ENCODE data around the gene ASB7.

Gene ASB7

DNA sequence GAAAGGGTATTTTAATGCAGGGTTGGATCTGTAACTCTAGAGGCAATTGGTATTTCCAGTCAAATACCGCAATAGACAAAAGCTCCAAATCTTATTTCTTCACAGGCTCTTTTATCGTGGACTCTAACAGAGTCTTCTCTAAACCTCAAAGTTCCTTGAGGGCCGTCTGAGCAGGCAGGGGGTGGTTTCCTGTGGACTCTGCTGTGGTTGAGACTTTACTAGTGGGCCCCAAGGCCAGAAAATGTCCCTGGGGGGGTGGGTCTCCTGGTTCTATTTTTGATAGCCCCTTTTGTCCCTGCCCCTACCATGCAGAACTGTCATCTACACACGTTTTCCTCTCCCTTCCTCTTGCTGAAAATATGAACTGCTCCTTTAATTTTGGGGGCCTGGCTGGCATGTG, 80.1 kb downstream of the ASB7 start:
- no peak for DNase-seq (ENCODE audit: extremely low read depth in 1 of 2, low read depth in 1 of 2)

DNA sequence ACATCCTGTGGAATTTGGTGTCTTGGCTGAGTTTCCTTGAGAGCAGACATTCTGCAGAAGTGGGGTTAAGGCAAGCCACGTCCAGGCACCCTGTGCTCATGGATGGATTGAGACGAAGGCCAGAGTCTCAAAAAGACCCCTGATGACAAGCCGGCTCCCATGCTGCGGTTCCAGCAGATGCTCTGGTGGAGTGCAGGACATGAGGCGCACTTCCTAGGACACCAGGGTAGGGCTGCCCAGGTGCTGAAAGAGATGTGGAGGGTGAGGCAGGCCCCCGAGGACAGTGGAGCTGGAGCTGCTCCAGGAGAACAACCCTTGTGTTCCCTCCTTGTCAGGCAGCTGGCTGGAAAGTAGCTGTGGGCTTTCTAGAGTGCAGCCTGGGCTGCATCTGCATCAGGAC, 81.0 kb downstream of the ASB7 start:
- no peak for DNase-seq (ENCODE audit: extremely low read depth in 1 of 2, low read depth in 1 of 2)

DNA sequence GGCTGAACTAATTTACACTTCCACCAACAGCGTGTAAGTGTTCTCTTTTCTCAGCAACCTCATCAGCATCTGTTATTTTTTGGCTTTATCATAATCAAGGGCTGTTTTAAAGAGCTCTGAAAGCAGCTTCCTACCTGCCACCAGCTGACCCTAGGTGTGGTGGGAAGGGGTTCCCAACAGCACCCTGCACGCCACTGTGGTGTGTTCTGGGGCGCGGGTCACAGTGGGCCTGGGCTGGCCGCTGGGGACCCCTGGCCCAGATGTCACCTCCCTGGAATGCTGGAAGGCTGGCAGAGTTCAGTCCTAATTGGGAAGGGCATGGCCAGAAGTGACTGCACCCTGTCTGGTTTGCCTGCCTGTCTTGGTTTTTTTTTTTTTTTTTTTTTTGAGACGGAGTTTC, 82.2 kb downstream of the ASB7 start:
- DNase-seq (ENCODE audit: extremely low read depth in 1 of 2, low read depth in 1 of 2), result no peak

DNA sequence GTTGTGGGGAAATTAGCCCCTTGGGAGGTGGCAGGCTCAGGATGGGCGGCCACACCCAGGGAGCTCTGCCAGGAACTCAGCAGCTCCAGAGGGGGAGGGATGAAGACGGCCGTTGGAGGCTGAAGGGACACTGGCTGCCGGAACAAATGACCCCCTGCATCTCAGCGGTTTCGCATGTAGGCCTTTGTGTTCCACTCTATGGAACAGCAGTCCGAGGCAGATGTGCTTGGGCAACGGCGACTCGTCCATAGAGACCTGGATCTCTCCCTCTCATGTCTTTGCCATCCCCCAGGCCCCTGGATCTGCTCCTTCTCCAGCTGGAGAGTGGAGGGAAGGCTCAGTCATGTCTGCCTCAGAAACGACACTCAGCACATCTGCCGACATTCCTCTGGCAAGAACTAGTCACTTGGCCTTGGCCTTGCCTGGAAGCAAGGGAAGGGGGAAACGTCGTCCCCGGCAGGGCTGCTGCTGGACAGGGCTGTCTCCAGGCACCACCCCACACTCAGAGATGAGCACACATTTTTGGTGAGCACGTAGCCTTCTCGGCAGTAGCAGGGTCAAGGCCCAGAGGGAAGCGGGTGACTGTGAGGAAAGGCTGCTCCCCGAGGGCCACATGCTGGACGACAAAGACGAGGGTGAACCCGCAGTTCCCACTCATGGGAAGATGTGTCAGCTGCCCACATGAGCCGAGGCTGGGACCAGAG, 83.8 kb downstream of the ASB7 start:
- no peak for DNase-seq (ENCODE audit: extremely low read depth in 1 of 2, low read depth in 1 of 2)

DNA sequence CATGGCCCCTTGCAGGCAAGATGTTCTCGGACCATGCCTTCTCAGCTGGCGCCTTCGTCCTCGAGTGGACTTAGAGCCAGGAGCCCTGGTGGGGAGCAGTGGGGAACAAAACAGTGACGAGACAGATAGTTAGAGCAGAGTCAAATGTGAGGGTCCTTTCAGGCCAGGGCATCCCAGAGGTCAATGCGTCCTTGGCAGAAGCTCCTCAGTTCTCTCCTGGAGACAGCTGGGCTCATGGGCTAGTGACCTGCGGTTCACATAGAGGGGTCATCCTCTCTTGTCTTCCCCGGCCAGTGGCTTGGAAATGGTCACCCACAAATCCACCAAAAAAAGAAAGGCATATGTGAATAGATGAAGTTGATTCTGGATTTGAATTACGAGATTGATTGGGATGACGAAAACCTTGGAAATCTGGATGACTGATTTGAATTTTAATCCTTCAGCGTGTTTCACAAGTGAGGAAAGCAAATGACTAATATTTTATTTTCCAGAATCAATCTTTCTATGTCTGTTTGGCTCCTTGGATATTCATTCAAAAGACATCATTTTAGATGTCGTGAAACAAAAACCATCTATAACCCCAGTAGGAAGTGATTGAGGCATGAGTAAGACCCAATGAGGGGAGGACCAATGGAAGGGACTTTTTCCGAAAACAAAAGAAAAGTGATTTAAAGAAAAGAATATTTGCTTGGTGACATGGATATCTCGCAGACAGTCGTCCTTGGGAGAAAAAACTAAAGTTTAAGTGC, 84.5 kb downstream of the ASB7 start:
- no peak for DNase-seq (ENCODE audit: extremely low read depth in 1 of 2, low read depth in 1 of 2)

DNA sequence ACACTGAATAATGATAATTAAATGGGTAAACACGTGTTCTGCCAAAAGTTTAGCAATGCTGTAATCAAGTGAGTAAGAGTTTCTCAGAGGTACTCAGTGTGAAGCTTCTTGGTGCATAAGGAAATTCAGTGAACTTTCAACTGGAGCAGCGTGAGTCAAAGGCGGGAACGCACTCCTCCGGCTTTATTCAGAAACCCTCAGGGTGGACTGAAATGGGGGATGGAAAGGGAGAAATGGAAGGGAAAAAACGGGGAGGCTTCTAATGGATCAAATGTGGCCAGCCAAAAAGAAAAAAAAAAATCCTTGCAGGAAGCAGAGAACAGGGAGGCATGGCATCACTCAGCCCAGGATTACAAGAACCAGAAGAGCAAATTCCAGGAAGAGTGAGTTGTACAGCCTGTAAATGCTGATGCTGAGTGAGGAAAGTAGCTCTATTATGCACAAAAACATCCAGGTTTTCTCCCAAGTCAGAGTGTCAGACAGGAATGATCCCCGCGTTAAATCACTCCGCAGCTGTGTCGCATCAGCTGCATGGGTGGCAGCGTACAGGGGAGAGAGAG, 85.3 kb downstream of the ASB7 start:
- no peak for DNase-seq (ENCODE audit: extremely low read depth in 1 of 2, low read depth in 1 of 2)

DNA sequence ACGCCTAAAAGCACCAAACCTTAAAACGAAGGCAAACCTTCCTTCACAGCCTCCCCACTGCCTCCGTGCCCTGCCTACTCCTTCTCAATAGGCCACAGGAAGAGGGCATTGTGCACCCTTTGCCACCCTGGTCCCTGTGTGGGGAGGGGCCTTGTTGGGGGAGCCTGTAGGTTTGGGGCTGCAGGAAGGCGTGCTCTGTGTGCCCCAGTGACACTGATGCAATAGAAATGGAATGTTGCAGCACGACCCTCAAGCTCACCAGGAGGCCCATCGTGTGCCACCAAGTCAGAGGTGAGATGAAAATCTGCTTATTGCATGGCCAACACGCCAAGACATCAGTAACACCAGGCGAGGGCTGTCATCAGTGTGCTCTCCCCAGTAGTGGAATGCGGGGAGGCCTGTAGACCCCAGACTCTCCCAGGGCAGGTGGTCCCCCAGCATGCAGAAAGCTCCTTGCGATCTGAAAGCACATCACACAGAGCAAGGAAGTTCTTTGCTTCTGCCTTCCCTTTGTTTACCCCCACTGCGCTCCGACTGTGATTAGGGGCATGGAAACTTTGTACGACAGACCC, 86.2 kb downstream of the ASB7 start:
- DNase-seq (ENCODE audit: extremely low read depth in 1 of 2, low read depth in 1 of 2), result no peak

DNA sequence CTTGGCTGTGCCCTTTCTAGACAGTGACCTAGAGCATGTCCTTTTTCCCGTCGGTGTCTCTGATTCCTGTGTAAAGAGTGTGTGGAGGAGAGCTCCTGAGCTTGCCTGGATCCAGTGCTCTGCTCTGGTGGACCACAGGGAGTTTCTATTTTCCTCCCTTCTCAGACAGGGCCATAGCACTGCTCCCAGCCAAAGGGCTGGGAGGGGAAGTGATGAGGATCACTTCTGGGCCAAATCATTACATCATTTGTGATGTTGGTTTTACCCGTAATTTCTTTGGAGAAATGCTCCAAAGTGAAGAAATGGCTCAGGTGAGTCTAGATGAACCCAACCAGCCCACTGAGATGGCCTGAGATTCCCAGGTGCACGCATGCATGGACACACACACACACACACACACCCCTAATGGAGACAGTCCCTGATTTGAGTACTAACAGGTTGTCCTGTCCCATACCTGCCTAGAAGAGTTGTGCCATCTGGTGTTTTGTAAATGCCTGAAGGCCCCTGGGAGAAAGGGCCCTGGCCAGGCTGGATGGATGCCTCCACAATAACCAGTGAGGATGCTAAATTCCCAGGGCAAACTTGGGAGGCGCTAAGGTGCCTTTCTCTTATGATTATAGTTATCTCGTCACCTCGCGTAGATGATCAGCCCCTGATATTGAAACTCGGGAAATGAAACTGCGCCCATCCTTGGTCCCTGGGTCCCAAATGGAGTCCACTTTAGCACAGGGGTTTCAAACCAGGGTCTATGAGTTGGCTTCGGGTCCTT, 86.9 kb downstream of the ASB7 start:
- no peak for DNase-seq (ENCODE audit: extremely low read depth in 1 of 2, low read depth in 1 of 2)

DNA sequence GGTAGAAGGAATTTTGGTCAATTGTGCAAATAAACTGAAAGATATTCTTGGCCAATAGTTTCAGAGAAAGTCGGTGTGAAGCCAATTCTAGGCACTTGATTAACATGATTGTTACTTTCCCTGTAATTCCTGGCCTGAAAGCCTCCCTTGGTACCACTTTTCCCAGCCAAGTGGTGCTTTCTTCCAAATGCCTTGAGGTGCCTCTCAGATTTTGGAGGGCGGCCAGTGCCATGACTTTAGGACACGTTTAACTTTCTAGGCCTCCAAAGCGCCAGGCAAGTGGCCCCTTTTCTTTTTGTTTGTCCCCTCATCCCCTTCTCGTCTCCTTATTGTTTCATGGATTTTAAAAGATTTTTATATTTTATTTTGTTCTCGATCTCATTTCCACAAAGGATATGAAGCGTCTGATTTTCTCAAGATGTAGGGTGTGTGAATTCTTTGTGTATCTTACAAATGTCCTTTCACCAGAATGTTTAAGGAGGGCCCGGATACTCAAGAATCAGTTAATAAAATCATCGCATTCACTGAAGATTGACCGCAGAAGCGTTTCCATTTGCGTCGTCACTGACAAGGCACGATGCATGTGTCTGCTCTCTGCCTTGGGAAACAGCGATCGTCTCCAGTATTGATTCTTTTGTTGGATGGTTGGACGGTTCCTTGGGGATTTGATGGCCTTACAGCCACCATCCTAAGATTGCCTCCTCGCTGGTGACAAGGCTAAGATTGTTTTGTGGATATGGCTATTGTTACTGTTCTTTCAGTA, 87.8 kb downstream of the ASB7 start:
- DNase-seq (ENCODE audit: extremely low read depth in 1 of 2, low read depth in 1 of 2), result no peak

DNA sequence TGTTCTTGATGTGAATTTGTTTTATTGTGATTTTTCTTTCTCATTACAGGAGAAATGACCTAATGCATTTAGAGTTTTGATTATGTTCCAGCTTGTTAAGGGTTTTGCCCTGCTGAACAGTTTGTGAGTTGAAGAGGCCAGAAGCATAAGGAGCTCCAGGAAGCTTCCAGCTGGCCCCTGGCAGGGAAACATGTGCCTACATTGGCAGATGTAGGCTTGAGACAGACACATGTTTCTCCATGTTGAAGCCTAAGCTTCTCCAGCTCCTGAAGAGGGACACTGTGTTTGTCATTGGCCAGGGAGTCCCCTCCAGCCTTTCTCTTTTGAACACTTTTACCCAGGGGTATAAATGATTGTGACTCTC, 88.4 kb downstream of the ASB7 start:
- no peak for DNase-seq (ENCODE audit: extremely low read depth in 1 of 2, low read depth in 1 of 2)

DNA sequence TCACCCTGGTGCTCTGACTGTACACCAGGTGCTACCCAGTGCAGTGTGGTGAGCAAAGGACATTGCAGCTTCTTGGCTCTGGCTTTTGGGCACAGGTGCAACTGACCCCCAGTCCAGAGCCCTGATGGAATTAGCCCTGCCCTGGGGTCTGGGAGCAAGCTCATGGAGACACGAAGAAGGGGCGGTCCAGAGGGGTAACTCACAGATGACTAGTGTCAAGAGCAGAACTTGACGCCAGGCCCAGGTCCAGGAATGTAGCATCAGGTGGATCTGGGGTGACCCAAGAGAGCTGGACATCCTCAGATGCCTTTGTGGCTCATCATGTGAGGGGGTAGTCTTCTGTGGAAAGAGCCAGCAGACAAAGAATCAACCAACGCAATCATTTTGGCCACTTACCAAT, 88.9 kb downstream of the ASB7 start:
- DNase-seq (ENCODE audit: extremely low read depth in 1 of 2, low read depth in 1 of 2), result no peak

DNA sequence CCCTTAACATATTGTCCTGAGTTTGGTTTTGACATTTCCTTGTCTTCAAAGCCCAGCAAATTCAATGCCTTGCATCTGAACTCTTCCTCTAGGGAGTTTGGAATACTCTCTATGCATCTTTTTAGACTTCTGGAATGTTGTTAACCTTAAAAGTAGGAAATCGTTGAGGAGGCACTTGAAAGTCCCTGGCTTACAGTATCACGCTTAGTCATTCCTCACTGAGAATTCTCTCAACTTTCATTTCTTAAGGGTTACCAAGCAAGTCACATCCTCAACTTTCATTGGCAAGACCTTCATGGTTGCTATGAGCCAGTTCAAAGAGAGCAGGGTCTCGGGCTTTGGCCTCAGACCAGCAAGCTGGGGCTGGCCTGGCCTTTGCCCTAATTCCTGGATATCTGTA, 89.9 kb downstream of the ASB7 start:
- no peak for DNase-seq (ENCODE audit: extremely low read depth in 1 of 2, low read depth in 1 of 2)

DNA sequence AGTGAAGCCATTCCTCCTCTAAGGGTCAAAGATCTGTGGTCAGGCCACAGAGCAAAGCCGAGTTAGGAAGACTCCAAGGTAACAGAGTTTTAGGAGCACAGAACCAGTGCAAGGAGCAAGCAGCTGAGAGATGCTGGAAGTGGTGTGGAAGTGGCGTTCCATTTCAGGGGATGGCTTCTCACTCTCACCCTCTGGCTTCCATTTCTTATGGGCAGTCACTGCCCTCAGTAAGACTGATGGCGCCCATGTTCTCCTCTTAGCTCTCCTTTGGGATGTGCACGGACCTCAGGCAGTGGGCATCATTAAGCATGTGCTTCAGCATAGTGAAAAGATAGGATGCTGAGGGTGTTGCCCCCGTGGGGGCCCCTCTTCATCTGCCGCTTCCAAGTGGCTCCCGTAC, 90.3 kb downstream of the ASB7 start:
- no peak for DNase-seq (ENCODE audit: extremely low read depth in 1 of 2, low read depth in 1 of 2)

DNA sequence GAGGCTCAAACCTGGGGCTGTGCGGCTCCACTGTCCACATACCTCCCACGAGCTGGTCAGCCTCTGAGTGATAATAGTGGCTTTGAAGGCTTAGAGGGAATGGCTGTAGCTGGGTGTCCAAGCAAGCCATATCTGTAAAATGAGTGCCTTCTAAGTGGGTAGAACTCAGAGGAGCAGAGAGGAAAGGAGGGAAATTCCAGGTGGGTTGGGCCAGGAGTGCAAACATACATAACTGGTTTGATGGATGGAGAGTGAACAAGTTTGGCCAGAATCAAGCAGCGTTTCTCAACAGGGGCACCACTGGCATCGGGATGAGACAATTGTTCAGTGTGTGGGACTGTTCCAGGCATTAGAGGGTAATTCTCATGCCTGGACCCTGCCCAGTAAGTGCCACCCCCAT, 91.1 kb downstream of the ASB7 start:
- DNase-seq (ENCODE audit: extremely low read depth in 1 of 2, low read depth in 1 of 2), result no peak

DNA sequence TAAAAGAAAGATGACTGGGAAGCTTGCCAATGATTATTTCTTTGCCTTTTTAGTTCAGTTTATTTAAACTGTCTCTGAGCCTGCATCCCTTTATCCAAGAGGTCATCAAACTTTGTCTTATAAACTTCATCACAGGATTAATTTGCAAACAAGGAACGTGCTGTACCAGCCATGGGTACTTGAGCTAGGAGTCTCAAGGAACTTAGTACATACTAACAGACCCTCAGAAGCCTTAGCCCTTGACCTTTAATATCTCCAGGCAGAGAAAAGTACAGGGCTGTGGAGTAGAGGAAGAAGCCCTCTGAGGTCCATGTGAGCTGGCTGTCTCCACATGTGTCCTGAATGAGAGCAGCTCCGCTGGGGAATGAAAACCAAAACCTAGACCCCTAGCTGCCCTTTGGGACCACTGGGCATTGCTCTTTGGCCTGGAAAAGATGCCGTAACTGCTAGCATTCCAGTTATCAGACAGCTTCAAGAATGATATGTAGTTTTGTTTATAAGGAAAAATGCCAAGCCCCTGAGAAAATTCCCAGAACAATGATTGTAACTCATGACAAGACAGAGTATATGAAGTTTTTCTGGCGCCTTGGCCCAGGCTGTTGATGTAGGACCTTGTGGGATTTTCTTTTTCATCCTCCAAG, 92.1 kb downstream of the ASB7 start:
- no peak for DNase-seq (ENCODE audit: extremely low read depth in 1 of 2, low read depth in 1 of 2)

DNA sequence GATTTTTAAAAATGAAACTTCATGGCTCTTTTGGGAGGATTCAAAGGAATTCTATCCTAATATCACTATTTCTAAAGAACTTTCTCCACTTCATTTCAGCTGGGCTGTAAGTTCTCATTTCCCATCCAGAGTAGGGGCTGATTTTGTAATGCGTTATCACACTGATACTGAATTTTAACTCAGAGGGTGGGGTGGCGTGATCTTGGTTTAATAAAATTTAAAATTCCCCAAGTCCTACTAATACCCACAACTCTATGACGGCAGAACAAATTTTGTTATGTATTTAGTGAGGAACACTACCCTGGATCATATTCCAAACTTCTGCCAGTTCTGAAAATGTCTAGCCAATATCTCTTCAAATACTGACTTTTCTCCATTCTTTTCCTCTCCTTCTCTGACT, 92.7 kb downstream of the ASB7 start:
- no peak for DNase-seq (ENCODE audit: extremely low read depth in 1 of 2, low read depth in 1 of 2)

DNA sequence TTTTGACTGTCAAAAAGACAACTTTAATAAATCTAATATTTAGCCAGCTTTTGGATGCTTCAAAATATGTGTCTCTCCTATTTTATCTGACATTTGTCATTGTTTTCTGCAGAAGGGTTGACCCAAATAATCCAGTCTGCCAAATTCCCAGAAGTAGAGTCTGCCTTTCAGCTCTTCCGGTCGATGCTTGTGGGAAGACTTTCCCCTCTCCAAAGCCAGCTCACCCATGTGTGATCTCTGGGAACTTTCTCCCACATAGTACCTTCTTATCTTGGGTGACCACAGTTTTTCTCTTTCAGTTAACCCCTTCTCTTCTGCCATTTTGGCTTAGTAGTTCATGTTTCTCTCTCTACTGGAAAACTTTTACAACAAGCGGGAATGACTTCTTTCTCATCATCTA, 94.1 kb downstream of the ASB7 start:
- DNase-seq (ENCODE audit: extremely low read depth in 1 of 2, low read depth in 1 of 2), result no peak
